DMS79 treated with DMSO at 0.1 percent for 48 hours (cell line): ENCODE data around the gene CYP27C1.
"Not testable (repeated sequence)": the region's sequence is repeated elsewhere in the genome, so short reads cannot be mapped to it uniquely, and the experiment has no call there.

ENCODE experiments used
- DNase-seq: peaks from one replicate; lab custom pipeline; 2025; lab: John Stamatoyannopoulos, UW

The CYP27C1 gene

DNA sequence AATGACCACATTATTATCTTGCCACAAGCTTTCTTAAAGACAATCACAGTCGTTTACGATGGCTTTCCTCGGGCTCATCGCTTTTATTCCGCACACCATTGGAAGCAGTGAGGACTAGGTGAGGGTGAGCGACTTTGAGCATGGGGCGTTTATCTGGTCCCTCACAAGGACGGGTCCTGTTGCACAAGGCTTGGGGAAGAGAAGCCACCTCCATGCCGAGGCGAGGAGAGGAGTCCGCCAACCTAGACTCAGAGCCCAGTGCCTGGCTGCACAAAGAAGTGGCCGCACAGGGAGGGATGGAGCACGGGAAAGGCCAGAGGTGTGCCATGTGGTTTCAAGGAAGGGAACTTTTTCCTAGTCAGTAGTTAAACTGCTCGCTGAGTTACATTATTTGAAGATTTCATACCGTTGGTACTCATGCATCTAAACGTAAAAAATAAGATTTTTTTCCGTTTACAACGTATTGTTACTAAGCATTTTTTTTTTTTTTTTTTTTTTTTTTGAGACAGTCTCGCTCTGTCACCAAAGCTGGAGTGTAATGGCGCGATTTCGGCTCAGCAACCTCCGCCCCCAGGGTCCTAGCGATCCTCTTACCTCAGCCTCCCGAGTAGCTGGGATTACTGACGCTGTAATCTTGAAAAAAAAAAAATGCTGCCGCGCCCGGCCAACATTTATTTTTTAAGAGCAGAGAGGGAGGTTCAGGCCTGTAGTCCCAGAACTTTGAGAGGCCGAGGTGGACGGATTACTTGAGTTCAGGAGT, 849 bp upstream of the CYP27C1 start:
- DNase-seq: no peak

DNA sequence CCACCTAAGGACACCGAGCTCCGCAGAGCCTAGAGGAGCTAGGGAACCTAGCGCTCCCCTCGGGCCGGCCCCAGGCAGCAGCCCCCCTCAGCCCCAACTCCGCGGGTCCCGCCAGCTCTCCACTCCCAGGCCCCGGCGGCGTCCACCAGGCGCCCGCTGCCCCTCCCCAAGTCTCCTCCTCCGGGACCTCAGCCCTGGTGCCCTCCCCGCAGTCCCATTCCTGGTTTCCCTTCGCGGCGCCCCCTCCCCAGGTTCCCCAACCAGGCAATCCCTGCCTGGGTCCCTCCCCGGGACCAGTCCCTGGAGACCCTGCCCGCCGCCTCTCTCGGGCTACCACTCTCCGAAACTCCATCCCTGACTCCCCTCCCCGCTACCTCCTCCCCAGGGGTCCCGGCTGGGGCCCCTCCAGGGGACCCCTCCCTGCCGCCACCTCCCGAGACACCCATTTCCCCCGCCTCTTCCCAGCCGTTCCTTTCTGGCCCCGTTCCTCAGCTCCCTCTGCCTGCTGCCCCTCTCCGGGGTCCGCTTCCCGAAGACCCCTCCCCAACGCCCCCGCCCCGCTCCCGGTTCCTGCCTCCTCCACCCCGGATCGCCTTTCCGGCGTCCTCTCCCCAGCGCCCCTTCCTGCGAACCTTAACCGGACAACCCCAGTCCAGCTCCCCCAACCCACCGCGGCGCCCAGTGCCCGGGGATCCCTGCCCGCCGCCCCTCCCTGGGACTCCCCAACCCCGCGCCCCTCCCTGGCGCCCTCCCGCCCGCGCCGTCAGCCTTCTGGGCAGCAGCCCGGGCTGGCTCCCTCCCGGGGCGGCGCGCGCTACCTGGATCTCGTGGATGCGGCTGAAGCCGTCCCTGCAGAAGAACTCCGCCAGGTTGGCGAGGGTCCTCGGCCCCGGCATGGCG, 678 bp downstream of the CYP27C1 start:
- no peak for DNase-seq

DNA sequence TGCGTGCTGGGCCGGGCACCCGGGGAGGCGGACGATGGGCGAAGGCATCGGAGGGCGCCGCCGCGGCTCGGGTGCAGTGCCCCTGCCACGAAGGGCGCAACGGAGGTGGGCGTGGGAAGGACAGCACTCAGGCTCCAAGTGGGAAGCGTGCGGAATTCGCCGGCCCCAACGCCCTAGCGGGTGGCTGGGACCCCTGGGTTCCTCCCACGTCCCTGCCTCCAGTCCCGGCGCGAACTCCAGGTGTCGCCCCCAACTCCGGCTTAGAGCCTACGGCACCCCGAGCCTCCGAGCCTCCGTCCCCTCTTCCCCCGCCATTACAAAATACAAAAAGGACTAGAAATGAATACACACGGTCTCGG, 1.3 kb downstream of the CYP27C1 start:
- no peak for DNase-seq

DNA sequence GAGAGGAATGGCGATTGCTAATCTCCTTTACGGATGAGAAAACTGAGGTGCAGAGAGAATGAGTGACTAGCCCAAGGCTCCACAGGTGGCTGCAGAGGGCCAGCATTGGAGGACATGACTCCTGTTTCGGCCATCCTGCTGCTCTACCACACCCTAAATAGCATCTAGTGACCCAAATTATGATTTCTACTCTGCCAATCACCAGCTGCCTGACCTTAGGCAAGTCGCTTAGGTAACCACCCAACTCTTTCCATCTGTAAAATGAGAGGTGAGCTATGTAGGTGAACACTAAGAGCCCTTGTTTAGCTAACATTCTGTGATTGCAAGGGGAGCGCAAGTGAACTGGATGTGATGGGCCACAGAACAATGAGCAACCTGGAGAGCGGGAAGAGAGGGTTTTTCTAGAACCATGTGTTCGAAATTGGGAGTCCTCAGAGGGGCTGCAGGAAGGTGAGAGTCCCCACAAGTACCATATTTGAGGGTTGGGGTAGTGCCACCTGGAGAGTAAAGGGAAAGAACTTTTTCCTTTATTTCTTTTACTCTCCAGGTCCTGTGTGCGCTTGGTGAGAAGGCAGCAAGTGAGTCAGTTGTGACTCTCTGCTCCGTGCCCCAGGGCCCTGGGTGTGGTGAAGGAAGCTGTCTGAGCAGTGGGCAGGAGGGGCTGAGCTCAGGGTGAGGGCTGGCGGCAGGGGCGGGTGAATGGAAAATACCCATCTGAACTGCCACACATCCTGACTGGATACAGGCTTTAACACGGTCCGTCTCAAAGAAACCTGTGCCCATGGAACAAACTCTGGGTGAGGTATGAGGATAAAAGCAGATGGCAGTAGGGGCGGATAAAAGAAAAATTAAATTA, 2.4 kb downstream of the CYP27C1 start:
- DNase-seq: no peak

DNA sequence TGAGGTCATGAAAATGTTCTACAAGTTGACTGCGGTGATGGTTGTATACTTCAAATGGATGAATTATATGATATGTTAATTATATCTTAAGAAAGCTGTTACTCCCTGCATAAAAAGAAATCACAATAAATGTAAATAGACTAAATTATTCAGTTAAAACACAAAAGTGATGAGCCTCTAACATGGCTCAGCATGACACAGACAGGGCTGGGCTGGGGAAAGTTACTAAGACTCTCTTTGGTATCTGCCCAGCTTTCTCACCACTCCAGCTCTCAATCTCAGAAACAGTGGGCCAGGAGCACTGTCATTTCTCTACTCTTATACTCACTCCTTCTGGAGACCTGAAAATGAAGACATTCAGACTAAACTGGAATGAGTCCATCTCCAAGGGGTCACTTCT, 3.5 kb downstream of the CYP27C1 start:
- no peak for DNase-seq

DNA sequence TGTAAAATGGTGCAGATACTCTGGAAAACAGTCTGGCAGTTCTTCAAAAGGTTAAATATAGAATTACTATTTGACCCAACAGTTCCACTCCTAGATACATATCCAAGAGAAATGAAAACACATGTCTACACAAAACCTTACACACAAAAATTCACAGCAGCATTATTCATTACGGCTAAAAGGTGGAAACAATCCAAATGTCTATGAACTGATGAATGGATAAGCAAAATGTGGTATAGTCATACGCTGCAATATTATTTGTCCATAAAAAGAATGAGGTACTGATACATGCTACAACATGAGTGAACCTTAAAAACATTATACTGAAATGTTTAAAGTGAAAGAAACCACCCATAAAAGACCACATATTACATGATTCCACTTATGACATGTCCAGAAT, 4.0 kb downstream of the CYP27C1 start:
- DNase-seq: no peak

DNA sequence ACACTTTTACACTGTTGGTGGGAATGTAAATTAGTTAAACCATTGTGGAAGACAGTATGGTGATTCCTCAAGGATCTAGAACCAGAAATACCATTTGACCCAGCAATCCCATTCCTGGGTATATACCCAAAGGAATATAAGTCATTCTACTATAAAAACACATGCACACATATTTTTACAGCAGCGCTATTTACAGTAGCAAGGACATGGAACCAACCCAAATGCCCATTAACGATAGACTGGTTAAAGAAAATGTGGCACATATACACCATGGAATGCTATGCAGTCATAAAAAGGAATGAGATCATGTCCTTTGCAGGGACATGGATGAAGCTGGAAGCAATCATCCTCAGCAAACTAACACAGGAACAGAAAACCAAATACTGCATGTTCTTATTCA, 5.9 kb downstream of the CYP27C1 start:
- not testable (repeated sequence) for DNase-seq

DNA sequence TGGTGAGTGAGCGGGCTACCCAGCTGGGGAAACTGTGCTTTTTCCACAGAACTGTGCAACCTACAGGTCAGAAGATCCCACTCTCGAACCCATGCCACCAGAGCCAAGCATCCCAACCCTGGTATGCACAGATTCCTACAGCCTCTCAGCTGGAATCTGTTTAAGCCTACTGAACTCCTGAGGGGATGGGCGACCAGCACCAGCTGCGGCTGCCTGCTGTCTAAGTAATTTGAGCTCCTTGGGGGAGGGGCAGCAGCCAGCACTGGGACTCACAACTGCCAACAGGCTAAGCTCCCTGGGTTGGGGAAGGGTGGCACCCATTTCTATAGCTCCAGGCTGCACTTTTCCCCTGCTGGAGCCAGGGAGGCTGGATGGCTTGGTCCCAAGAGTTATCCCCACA, 11.8 kb downstream of the CYP27C1 start:
- no peak for DNase-seq

DNA sequence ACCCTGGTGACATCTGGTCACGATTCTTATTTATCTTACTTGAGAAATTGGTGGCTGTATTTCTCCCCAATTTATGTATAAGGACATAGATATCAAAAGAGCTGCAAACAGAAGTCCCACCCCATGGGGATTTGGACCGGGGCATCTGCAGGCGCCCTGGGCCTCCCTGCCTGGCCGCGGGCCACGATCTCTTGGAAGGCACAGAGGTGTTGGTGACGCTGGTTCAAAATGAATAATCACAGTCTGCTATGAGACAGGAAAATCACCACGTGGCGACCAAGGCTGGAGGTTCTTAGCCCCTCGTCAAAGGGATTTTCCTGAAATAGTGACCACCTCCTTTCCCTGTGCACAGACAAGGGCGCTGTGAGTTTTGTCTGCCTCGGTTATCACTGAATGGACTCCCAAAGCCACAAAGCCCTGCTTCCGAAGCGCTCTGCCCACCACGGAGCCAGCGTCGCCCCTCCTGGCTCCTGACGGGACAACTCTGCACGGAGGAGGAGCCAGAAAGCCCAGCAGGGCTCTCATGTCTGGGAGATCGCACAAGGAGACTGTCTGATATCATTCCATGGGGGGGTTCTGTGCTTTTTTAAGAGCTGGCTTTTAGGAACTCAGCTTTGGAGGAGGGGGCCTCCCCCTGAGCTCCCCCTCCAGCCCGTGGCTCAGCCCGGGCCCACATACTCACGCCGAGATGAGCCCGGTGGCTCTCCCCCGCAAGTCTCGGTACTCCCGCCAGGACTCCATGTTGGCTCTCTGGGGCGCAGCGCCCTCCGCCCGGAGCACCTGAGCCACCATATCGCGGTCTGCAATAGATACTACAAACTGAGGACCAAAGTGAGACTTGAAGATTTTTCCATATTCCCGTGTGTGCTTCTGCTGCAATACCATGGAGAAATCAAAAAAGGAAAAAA, 14.6 kb downstream of the CYP27C1 start:
- no peak for DNase-seq

DNA sequence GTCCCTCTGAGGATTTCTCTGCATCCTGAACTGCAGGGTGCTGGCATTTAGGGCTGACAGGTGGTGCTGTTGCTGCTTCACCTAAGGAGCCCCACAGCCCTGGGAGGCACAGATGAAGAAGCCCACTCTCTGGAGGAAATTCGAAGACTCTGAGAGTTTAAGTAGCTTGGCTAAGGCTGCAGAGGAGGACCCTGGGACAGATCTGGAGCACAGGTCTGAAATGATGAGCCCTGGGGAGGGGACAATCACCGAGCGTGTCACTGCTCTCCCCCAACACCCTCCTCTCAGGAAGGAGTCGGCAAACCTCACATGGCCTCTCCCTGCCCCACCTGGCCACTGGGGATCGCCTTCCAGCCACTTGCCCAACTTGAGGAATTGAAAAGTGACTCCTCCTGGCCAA, 18.6 kb downstream of the CYP27C1 start:
- DNase-seq: no peak

DNA sequence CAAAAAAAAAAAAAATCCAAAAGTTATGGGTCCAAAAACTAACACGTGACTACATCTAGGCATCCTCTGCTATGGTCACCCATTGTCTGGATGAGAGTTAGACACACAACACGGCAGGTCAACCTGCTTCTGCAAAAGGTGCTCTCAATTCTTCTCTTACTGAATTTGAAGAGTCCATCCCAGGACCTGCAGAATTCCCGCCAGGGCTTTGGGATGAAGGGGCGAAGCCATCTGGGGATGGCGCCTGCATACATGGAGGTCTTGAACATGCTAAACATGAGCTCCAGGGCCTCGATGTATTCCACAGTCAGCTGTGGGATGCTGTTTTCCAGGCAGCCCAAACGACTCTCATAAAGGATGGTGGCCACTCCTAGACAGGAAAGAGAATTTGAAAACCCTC, 19.1 kb downstream of the CYP27C1 start:
- DNase-seq: no peak

DNA sequence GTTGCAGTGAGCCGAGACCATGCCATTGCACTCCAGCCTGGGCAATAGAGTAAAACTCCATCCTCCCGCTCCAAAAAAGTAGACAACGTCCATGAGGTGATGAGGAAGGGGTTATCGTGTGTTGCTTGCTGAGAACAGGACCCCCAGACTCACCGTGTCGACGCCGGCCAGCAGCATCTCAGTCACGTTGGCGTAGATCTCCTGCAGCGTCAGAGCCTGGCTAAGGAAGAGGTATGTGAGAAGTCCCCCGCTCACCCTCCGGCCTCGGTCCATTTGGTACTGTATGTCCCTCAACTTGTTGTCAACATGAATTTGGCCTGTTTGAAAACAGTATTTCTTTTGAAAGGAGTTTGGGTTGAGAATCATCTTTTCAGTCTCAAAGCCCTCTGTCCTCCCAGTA, 20.9 kb downstream of the CYP27C1 start:
- DNase-seq: no peak

DNA sequence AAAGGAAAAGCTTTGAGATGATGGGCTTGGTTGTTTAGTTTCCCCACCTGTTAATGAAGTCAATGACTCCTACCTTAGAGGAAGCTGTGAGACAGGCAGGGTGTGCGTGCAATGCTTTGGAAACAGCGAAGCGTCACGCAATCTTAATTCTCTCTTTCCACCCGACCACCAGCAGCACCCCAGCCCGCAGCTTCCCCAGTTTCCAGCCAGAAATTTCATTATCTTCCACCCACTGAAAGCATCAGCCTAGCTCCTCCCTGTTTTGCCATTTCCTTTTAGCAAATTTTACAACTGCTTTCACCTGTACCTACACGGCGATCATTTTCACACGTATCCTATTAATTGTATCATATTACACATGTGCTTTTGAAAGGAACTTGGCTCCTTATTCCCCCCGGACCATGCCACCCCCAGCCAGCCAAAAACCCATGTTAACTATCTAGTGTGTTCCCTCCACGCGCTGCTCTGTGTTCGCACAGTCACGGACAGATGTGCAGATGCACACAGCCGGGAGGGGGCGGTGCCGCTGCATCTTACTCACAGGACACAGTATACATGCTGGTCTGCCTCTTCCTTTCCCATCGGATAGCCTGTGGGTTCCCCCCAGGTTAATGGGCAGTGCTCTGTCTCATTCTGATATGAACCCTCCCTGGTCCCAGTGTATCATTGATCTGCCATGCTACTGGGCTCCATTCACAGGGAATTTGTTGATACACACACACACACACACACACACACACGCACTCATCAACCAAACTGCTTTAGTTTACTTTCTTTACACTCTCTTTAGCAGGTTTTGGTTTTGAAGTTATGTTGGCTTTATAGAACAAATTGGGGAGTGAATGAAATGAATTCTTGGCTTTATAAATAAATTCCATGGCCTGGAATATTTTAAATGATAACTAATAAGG, 22.4 kb downstream of the CYP27C1 start:
- peak; percentile 74 for DNase-seq

DNA sequence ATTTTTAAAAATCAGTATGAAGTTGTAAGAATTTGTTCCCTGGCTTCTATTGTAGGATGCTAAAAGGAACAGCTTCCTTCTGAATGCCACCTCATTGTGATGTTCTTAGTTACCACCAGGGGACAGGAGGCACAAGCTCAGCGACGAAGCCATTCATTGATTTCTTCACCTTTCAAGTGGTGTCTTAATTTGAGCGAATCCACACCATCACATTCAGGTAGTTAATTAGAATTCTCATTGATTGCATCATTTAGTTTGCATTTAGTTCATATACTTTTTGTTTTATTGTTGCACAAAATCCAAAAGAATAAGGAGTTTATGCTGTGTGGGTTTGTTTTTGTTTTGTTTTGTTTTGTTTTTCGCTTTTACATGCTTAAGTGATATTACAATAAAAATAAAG, 23.1 kb downstream of the CYP27C1 start:
- DNase-seq: no peak

DNA sequence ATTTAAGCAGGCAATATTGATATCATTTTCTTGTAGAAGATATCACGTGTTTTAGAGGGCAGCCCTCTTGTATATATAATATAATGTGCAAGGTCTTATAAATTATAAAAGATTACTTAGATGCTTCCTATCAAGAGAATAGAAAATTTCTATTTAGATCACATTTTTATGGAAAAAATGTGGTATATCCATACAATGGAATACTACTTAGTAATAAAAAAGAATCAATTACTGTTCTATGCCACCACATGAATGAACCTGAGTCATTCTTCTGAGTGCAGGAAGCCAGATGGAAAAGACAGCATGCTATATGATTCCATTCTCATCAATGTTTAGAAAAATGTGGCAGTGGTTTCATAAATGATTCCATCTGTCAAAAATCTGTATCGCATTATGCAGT, 23.6 kb downstream of the CYP27C1 start:
- DNase-seq: no peak

DNA sequence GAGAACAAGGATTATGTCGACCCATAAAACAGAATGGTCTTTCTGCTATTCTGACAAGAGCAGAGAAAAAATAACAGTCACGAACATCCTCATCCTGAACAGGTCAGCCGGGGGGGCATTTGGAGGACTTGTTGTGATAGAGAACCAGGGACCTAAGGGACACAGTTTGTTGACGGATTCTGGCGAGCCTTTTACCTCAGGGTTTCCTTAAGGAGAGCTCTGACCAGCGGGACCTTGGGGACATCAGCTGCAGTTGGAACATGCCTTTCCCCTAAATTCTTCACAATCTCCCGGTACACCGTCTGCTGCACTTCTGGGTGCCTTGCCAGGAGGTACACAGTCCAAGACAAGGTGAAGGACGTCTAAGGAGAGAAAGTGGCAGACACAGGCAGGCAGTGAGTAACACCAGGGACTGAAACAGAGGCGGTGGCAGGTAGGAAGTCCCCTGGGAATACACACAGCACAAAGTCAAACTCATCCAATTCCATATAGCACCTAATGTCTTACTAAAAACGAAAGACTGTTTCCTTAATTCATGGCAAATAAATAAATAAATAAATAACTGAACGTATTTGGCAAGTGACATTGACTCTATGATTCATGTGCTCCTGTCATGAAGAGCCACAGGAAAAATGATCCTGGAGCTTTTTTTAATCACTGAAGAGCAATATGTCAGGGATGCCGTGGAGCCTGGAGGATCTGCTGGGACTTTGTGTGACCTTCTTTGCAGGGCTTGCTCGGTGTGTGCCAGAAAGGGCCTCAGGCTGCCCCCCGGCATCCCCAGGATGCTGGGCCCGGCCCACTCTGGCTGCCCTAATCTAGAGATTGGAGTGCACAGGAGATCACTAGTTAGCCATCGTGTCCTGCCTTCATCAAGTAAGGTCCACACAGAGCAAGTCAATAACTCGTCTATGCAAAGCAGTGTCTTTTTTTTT, 24.7 kb downstream of the CYP27C1 start:
- DNase-seq: no peak

DNA sequence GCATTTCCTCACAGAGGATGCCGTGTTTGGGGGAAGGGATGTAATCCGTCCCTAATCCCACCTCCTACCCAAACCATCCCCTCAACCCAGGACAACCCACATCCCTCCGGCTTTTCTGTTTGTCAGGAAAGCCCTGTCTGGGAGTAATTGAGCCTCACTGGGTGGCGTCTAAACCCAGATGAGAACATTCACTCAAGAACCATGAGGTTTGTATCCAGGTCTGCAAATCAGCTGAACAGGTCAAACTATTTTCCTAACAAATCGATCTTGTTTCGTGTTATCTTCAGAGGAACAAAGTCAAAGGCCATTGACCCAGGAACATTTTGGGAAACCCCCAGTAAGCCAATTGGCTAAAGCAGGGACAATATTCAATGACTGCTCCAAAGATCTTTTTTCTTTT, 25.7 kb downstream of the CYP27C1 start:
- no peak for DNase-seq

DNA sequence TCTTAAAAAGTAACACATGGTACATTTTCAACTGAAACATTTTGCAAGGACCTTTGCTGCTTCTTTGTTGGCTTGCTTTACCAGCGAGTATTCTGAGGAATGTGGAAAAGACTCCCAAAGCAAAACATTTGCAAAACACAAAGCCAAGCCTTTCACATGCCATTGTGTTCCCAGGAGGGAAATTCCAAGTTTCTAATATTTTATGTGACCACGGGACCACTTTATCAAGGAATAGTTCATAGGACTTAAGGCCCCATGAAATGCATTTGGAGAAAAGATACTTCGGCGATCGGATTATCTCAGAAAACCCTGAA, 26.2 kb downstream of the CYP27C1 start:
- no peak for DNase-seq

DNA sequence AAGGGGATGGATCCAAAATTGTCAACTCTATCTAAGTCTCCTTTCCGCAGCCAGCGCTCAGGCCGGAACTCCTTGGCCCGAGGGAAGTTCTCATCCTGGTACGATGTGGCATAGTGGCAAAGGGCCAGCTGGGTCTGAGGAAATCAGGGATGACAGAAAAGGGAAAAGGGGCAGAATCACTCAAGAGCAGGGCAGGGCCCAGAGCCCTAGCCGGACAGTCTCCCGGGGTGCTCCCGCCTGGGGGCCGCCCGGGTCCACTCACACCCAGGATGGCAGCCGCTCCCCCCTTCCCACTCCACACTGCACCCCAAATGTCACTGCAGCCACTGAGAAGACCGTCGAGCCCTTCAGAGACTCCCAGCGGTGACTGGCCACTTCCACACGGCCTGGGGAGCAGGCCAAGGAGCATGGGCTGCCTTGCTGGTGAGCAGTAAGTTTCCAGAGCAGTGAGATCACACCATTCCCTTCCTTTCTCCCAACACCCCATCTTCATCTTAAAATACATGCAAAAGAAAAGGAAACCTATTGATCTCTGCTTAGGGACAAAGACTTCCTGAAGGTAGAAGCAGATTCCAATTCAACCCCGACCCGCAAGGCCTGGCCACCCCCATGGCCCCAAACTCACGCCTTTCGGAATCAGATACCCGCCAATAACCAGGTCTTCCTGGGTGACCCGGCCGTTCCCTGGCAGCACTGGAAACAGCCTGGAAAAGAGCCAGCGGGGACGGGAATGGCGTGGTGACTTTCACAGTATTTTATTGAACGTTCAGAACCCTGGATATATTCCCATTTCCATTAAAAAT, 26.7 kb downstream of the CYP27C1 start:
- no peak for DNase-seq
